Fibroblast of skin of left quadriceps (primary cell): ENCODE data around the gene YTHDC2.
"Not testable (repeated sequence)": the region's sequence is repeated elsewhere in the genome, so short reads cannot be mapped to it uniquely, and the experiment has no call there.

Experiments
- DNase-seq, 2 experiments: peaks; one replicate each; pipeline ENCODE4 v3.0.0-alpha.2; 2013; ENCODE audit warnings: low read depth in 2 of 2

YTHDC2 gene

GRCh38 chr5:113603246-113603645 lies 89.8 kb downstream of the YTHDC2 start:
- DNase-seq, result not testable (repeated sequence)

- peak; percentile 22 for DNase-seq
Measured at GRCh38 chr5:113606298-113607134, 93.0 kb downstream of the YTHDC2 start.

- DNase-seq, result no peak
Measured at GRCh38 chr5:113607361-113607760, 93.9 kb downstream of the YTHDC2 start.

GRCh38 chr5:113608113-113608596 lies 94.7 kb downstream of the YTHDC2 start:
- DNase-seq, result no peak

GRCh38 chr5:113612060-113612496 lies 98.6 kb downstream of the YTHDC2 start:
- DNase-seq, result peak; percentile 8 to 16

GRCh38 chr5:113614191-113614590 lies 100.7 kb downstream of the YTHDC2 start:
- no peak for DNase-seq

- no peak for DNase-seq
Measured at GRCh38 chr5:113615708-113616107, 102.2 kb downstream of the YTHDC2 start.

- no peak for DNase-seq
Measured at GRCh38 chr5:113617191-113617796, 103.8 kb downstream of the YTHDC2 start.

GRCh38 chr5:113632996-113633395 lies 119.5 kb downstream of the YTHDC2 start:
- DNase-seq, result no peak

GRCh38 chr5:113634957-113635356 lies 121.5 kb downstream of the YTHDC2 start:
- DNase-seq, result no peak

GRCh38 chr5:113641715-113642114 lies 128.2 kb downstream of the YTHDC2 start:
- no peak for DNase-seq
